HG03045 (cell line): ENCODE data around the gene ADCY7.

Experiments used
- ATAC-seq: cut with Tn5 transposase; IDR thresholded peaks from one replicate; pipeline ENCODE4 v1.9.1; 2021; ENCODE audit warnings: mild to moderate bottlenecking, moderate library complexity; ENCODE audit not compliant: unreplicated experiment

Gene ADCY7

DNA sequence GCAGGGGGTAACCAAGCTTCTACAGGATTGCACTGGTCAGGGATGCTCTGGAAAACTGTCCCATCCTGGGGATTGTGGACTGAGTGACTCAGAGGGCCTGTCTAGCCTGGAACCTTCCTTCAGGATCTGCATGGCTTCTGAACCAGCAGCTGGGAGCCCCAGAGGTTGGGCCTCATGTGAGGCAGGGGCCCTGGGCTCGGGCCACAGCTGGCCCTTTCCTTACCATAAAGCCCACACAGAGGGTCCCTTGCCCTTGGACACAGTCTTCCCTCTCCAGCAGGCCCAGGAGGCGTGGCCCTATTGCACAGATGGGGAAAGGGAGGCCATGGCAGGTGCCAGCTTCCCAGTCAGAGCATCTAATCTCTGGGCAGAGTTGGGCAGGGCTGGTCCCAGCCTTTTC, 30.5 kb downstream of the ADCY7 start:
- ATAC-seq, result no peak

DNA sequence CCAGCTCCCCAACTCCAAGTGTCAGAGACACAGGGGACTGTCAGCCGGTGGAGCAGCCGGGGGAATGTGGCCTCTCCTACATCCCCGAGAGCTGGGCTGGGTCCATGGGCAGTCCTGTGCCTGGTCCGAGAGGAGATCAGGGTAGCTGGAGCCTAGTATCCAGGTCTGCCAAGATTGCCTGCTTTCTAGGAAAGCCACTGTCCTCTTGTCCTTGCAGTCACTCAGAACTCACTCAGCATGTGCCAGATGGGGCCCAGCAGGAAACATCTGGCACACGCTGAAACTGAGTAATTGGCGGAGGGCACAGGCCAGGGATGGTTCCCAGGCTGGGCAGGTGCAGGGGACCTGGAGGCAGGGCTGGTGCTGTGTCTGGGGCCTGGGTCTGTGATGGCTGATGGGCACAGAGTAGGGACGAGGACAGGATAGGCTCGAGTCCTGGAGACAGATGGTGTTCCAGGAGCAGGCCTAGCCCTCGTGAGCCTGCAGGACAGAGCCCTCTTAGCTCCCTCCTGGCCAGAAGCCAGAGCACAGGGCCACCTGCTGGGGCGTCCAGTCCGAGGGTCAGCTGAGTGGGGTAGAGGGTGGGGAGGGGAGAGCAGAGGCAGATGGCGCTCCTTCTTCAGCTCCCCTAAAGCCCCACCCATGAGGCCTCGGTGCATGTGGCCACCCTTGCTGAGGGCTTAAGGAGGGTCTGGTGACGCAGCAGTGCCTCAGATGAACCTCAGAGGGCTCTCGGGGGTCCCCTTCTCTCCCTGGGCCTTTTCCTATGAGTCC, 31.1 kb downstream of the ADCY7 start:
- ATAC-seq, result no peak

GRCh38 chr16:50298075-50298460, 31.7 kb downstream of the ADCY7 start:
- no peak for ATAC-seq

- no peak for ATAC-seq
Observed at GRCh38 chr16:50298591-50299507, 32.5 kb downstream of the ADCY7 start.

- no peak for ATAC-seq
Observed at GRCh38 chr16:50299508-50300105, 33.3 kb downstream of the ADCY7 start.

DNA sequence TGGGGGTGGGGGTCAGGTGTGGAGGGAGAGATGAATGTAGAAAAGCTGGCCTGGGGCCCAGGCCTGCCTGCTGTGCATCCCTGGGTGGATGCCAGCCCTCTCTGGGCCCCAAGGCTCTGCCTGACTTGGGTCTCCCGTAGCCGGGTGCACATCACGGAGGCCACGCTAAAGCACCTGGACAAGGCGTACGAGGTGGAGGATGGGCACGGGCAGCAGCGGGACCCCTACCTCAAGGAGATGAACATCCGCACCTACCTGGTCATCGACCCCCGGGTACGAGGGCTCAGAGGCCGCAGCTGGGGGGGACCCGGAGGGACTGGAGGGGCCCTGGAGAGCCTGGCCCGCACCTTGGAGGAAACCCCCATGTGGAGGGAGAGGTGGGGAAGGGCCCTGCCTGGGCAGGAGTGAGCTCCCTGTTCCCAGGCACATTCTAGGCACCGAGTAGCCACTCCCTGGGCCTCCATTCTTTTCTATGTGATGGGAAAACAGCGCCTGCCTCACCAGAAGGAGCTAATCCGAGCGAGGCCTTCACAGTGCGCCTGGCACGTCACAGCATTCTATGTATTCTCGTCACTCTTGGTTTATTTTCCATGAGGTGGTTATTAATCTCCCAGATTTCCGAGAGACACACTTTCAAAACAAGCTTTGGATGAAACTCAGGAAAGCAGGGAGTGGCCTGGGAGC, 34.7 kb downstream of the ADCY7 start:
- no peak for ATAC-seq

- ATAC-seq, result no peak
Observed at GRCh38 chr16:50301626-50302471, 35.5 kb downstream of the ADCY7 start.

DNA sequence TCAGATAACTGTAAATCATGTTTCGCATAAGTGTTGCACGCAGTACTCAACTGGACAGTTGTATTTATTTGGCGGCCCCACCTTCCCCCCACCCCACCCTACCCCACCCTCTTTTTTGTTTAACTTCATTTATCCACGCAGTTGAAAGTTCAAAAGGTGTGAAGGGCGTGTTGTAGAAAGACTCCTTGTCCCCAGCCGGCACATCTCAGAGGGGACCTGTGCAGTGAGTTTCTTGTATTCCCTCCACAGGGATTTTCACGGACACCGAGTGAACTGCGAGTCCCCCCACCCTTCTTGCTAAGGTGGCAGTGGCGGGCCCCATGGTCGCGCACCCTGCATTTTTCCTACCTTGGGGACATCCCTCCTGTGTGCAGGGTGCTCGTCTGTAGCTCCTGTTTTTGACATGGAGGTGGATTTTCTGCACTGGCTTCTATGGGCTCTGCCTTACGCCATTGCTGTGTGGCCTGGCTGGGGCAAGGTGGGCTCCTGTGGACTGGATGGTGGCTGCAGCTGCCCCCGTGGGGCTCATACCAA, 36.2 kb downstream of the ADCY7 start:
- ATAC-seq, result no peak

- no peak for ATAC-seq
Observed at GRCh38 chr16:50303041-50303604, 36.8 kb downstream of the ADCY7 start.

- ATAC-seq, result no peak
Observed at GRCh38 chr16:50303605-50304466, 37.5 kb downstream of the ADCY7 start.

DNA sequence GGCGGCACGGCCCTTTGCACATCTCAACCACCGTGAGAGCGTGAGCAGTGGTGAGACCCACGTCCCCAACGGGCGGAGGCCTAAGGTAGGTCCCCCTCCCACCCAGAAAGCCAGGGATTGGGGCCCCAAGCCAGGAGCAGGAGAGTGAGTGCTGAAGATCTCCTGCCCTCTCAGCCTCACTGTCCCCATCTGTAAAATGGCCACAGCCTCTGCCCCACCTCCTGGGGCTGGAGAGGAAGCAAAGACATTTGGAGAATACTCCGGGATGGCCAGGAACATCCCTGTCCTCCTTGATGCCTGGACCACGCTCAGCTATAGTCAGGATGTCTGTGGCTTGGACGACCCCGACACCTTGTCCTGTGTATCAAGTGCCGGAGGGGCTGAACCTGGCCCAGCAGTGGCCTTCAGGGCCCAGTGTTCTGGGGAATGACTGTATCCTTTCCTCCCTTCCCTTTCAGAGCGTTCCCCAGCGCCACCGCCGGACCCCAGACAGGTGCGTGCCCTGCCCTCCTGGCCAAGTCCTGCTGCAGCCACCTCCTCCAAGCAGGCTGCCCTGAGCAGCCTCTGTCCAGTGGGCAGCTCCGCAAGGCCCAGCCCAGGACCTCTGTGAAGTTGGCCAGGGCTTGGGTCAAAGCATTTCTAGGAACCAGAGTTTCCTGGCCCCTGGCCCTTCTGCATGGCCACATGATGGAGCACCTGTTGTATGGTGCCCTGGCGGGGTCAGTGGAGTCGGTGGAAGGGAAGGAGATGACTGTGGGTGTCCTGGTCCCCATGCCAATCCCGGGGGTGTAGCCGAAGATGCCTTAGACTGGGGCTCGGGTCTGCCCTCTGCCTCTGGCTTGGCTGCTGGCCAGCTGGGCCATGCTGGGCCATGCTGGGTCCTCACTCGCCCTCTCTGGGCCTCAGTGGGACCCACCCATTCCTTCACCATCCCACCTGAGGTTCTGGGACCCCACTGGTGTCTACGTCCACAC, 38.4 kb downstream of the ADCY7 start:
- no peak for ATAC-seq

- no peak for ATAC-seq
Observed at GRCh38 chr16:50305441-50306061, 39.2 kb downstream of the ADCY7 start.

- ATAC-seq, result no peak
Observed at GRCh38 chr16:50306287-50306686, 39.9 kb downstream of the ADCY7 start.

DNA sequence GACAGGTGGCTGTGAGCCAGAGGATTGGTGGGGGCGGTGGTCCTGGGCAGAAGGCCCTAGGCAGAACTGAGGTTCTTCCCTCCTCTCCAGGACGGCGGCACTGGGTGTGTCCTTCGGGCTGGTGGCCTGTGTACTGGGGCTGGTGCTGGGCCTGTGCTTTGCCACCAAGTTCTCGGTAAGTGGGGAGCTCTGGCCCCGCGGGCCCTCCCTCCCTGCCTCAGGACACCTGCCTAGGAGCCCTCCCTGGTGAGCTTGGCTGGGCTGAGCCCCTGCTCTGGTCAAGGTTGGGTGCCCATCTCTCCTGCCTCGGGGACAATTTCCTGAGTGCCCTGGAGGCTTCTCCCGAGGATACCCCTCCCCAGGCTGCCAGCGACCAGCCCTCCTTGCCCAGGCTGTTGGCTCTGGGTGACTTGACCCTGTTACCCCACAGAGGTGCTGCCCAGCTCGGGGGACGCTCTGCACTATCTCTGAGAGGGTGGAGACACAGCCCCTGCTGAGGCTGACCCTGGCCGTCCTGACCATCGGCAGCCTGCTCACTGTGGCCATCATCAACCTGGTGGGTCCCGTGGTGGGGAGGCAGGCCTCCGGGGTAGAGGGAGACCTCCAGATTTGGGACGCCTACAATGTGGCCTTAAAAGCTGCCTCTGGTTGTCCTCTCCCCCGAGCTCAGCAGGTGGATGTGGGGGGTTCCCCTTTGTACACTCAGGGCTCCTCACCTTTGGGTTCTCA, 42.0 kb downstream of the ADCY7 start:
- ATAC-seq, result no peak

DNA sequence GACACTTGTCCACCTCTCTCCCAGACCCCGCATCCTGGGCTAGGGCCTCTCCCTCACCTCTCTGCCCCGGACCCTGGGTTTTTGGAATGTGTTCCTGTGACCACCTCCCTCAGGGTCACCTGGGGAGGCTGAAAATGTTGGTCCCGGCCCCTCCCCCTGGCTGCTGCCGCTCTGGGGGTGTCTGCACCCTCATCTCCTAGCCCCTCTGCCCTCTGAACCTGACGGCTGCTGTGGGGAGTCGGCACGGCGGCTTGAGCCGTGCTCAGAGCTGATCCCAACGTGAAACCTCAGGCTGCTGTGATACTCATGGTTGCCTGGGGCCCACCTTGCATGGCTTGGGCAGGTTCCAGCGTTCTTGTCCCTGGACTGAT, 42.8 kb downstream of the ADCY7 start:
- ATAC-seq, result no peak

- no peak for ATAC-seq
Observed at GRCh38 chr16:50309527-50310307, 43.4 kb downstream of the ADCY7 start.
